HG03457 (cell line): Measurements from ENCODE around the gene ACY1.

Source experiments
- ATAC-seq: cut with Tn5 transposase; IDR thresholded peaks from one replicate; pipeline ENCODE4 v1.9.1; 2021; ENCODE audit warnings: moderate number of reproducible peaks; ENCODE audit not compliant: unreplicated experiment

Gene ACY1

GRCh38 chr3:52004163-52004787 lies 20.9 kb downstream of the ACY1 start:
- ATAC-seq: no peak

- no peak for ATAC-seq
Observed at GRCh38 chr3:52004906-52005395, 21.6 kb downstream of the ACY1 start.

DNA sequence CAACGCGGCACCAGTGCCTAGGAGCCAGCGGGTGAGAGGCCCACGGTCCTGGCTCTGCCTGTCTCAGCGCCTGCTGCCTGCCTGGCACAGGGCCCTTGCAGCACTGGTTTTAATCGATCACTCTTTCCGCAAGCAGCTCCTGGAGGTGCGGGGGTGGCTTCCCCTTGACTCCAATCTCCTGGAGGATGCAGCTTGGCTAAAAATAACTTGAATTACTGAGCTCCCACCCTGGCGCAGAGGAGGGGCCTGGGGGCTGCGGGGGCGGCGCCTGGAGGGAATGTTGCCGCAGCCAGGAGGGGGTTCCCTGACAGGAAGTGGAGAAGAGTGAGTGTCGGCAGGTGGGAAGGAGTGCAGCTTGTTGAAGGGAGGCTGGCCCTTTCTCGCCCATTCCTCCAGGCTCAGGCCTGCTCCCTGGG lies 22.2 kb downstream of the ACY1 start:
- no peak for ATAC-seq

- no peak for ATAC-seq
Observed at GRCh38 chr3:52006017-52006819, 22.9 kb downstream of the ACY1 start.

DNA sequence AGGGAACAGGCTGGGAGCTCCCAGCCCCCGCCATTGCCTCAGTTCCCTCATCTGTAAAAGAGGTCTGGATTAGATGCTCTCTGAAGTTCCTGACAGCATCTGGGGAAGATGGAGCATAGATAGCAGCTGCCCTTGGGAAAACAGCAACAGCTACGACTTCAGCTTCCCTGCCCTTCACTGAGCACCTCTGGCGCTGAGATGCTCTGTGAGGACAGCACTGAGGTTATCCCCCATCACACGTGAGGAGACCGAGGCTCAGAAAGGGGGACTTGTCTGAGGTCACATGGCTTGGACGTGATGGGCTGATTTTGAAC lies 23.4 kb downstream of the ACY1 start:
- ATAC-seq: no peak

- ATAC-seq: no peak
Observed at GRCh38 chr3:52007291-52007690, 24.0 kb downstream of the ACY1 start.

GRCh38 chr3:52010431-52010830 lies 27.1 kb downstream of the ACY1 start:
- ATAC-seq: no peak

DNA sequence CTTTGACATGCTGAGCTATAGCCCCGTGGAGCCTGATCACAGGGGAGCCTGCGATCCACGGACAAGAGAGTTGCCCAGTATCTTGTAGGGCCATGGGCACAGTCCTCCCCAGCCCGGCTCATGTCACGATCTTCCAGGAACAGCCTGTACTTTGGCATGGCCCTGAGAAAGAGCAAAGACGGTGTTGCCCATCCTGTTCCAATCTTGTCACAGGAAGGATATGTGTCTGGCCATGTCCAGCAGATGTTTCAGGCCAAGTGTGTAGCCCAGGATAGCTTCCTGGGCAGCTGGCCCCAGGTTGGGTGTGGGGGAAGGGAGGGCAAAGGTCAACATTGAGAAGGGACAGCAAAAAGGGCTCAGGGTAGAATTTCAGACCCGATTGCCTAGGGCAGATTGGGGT lies 29.4 kb downstream of the ACY1 start:
- no peak for ATAC-seq

GRCh38 chr3:52013802-52014598 lies 30.7 kb downstream of the ACY1 start:
- ATAC-seq: no peak

DNA sequence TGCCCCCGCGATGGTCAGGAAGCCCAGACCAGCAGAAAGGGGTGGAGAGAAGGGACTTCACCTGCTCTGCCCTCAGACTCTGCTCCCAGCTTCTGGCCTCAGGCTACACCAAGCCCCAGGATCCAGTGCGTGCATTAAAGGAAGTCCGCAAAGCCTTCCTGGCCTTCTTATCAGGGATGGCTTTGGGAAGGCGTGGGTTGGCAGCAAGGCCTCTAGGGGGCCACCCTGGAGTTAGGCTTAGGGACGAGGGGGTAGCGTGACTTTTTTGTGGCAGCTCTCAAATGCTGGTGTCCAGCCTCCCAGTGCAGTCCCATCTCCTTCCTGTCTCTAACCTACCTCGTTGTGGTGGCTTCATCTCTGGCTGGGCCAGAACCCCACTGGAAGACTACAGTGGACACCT lies 31.3 kb downstream of the ACY1 start:
- ATAC-seq: no peak

- no peak for ATAC-seq
Observed at GRCh38 chr3:52015438-52016228, 32.3 kb downstream of the ACY1 start.

- no peak for ATAC-seq
Observed at GRCh38 chr3:52017586-52017985, 34.3 kb downstream of the ACY1 start.

GRCh38 chr3:52018319-52019000 lies 35.1 kb downstream of the ACY1 start:
- no peak for ATAC-seq

GRCh38 chr3:52019352-52020080 lies 36.2 kb downstream of the ACY1 start:
- no peak for ATAC-seq

- ATAC-seq: no peak
Observed at GRCh38 chr3:52020796-52021195, 37.5 kb downstream of the ACY1 start.

DNA sequence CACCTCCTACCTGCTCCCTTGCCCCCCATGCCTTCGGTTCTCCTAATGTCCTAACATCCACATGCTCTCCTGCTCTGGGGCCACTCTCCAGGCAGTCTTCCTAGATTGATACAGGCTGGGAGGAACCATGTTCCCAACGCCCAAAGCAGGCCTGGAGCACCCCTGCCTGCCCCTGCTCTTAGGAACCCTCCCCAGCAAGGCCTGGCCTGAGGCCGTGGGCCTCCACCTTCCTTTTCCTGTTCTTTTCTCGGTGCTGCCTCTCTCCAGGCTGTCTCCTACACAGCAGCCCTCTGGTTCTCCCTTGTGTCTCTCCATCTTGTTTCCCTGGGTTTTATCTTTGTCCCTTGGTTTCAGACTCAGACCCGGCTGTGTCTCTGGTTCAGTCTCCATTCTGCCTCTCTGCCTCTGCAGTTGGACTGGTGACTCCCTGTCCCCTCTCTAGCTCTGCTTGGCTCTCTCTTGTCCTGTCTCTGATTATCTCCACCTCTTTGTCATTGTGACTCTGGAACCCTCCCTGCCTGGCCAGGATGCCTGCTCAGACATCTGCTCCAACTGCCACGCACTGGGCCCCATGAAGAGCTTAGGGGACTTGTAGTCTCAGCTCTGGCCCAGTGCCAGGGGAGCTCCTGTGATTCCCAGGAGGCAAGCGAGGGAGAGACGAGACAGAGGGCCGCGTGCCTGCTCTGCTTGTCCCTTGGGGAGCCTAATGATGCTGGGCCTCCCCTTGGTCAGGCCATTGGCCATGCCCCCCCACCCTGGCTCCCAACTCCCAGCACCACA lies 38.3 kb downstream of the ACY1 start:
- ATAC-seq: no peak

DNA sequence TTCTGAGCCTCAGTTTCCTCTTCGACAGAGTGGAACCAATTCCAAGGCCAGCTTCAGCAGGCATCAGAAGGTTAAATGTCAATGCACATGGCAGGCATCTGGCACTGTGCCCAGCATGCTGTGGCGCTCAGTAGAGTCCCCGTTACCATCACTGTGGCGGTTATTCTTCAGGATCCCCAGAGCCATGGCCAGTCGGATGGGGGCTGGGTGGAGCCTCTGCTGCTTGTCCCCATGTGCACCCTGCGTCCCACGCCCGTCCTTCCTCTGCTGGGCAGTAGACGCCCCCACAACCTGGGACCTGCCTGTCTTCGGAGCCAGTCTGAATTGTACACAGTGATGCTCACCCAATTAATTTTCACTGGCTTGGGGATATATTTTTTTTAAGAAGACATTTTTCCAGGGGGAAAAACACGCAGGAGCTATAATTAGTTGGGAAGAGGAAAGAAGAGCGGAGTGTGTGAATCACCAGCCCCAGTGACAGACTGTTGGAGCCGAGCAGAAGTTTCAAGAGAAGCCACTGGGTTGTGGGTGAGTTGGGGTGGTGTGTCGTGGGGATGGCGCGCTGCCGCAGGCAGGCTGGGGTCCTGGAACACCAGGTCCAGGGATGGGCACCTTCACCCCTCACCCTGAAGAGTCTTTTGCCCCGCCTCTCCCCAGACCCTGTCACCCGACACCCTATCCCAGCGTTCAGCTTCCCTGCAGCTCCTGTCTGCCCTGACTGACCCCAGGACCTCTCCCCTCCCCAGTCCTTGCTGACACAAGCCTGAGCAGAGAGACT lies 39.2 kb downstream of the ACY1 start:
- ATAC-seq: no peak

DNA sequence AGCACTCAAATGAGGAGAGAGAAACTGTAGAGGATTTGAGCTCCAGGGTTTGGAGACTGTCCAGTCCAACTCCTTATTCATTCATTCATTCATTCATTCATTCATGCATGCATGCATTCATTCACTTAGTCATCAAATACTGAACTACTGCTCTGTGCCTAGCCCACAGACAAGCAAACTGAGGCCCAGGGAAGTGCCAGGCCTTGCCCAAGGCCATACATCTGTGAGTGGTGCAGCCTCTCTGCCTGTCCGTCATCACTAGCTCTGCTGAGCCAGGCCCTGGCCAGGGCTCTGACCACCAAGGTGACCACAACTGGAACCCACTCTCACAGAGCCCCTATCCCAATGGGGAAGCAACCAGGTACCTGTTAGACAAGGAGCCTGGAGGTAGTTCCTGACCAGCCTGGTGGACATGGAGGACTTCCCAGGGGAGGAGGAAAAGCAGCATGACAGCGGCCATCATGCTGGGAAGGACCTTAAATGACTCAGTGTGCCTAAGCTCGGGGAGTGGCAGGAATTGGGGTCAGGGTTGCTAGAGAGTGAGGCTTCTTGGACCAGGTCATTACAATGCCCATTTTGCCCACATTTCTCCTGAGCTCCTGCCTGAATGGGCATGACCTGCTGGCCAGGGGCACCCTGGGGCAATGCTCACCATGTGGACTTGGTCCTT lies 39.9 kb downstream of the ACY1 start:
- ATAC-seq: no peak
